NCI-H1048 (cell line): ENCODE results near the gene PPM1H.

ENCODE experiments used
- DNase-seq: peaks from one replicate; lab custom pipeline; 2025; lab: John Stamatoyannopoulos, UW

PPM1H gene

GRCh38 chr12:62799766-62800406, 135.1 kb downstream of the PPM1H start:
- no peak for DNase-seq

GRCh38 chr12:62799126-62799736, 135.7 kb downstream of the PPM1H start:
- peak; percentile 48 for DNase-seq

GRCh38 chr12:62794218-62794583, 140.7 kb downstream of the PPM1H start:
- no peak for DNase-seq

- peak; percentile 56 for DNase-seq
Observed at GRCh38 chr12:62793256-62794217, 141.4 kb downstream of the PPM1H start.

- no peak for DNase-seq
Observed at GRCh38 chr12:62792236-62792870, 142.6 kb downstream of the PPM1H start.

- DNase-seq, result no peak
Observed at GRCh38 chr12:62789851-62790250, 145.1 kb downstream of the PPM1H start.

GRCh38 chr12:62787611-62788010, 147.3 kb downstream of the PPM1H start:
- no peak for DNase-seq

- DNase-seq, result no peak
Observed at GRCh38 chr12:62787023-62787422, 147.9 kb downstream of the PPM1H start.

- no peak for DNase-seq
Observed at GRCh38 chr12:62785941-62786559, 148.9 kb downstream of the PPM1H start.

GRCh38 chr12:62784576-62784975, 150.4 kb downstream of the PPM1H start:
- no peak for DNase-seq

- peak; percentile 82 for DNase-seq
Observed at GRCh38 chr12:62783881-62784280, 151.1 kb downstream of the PPM1H start.

- no peak for DNase-seq
Observed at GRCh38 chr12:62781136-62781880, 153.6 kb downstream of the PPM1H start.

GRCh38 chr12:62779488-62779887, 155.5 kb downstream of the PPM1H start:
- no peak for DNase-seq

GRCh38 chr12:62778187-62778586, 156.8 kb downstream of the PPM1H start:
- no peak for DNase-seq

GRCh38 chr12:62776997-62777396, 158.0 kb downstream of the PPM1H start:
- no peak for DNase-seq

GRCh38 chr12:62776575-62776974, 158.4 kb downstream of the PPM1H start:
- DNase-seq, result no peak

- DNase-seq, result no peak
Observed at GRCh38 chr12:62774794-62775193, 160.2 kb downstream of the PPM1H start.

- DNase-seq, result no peak
Observed at GRCh38 chr12:62772416-62772955, 162.5 kb downstream of the PPM1H start.

GRCh38 chr12:62771828-62772227, 163.1 kb downstream of the PPM1H start:
- DNase-seq, result no peak

GRCh38 chr12:62770381-62770780, 164.6 kb downstream of the PPM1H start:
- DNase-seq, result no peak

- no peak for DNase-seq
Observed at GRCh38 chr12:62769076-62769619, 165.8 kb downstream of the PPM1H start.
